Measurements from ENCODE around the gene ADCYAP1R1. TPM values are rescaled to one million over a fixed set of nuclear protein-coding genes. Genes with fewer than 3 reads are reported as not detected.

The ADCYAP1R1 gene
- polyA plus RNA-seq, 3 donors = not detected

- Mint-ChIP-seq H3K4me3 (no peak overlapping the region), H3K27ac (no peak overlapping the region), H3K9me3 (peaks cover 0 to 1% (median 0%) of the 10 kb centered on the region in 7 donors), H3K36me3 (no peaks in the 10 kb centered on the region), H3K4me1 (peaks cover 3% of the 10 kb centered on the region), H3K27me3 (ENCODE audit: low read depth in 3 of 3) (peaks cover 5 to 11% (median 7%) of the 10 kb centered on the region in 3 donors)
- no peak for DNase-seq
- Histone ChIP-seq H3K27me3 (ENCODE audit: control insufficient read depth in 2 of 2, insufficient read depth in 2 of 2, low read length in 2 of 2) (no peaks in the 10 kb centered on the region), H3K9me3 (replicated peaks in 1 of 2; ENCODE audit: control insufficient read depth in 1 of 2, insufficient read depth in 1 of 2, low read length in 2 of 2) (no peaks in the 10 kb centered on the region), H3K4me2 (replicated peaks; ENCODE audit: extremely low read depth, low read length, poor library complexity, severe bottlenecking) (no peak overlapping the region), H3K4me3 (replicated peaks in 1 of 3; ENCODE audit: low read depth in 2 of 3, low read length in 3 of 3) (no peak overlapping the region), H3K36me3 (replicated peaks in 1 of 2; ENCODE audit: control insufficient read depth in 1 of 2, insufficient read depth in 2 of 2, low read length in 2 of 2) (no peaks in the 10 kb centered on the region), H3K27ac (ENCODE audit: low read depth in 1 of 2, low read length in 2 of 2) (no peak overlapping the region), H2AFZ (ENCODE audit: insufficient read depth, low read depth, low read length, poor library complexity, severe bottlenecking) (no peak overlapping the region), H4K20me1 (ENCODE audit: insufficient read depth, low read length) (no peaks in the 10 kb centered on the region), H3K79me2 (ENCODE audit: insufficient read depth, low read length) (no peaks in the 10 kb centered on the region), H3K4me1 (ENCODE audit: control insufficient read depth in 1 of 2, insufficient read depth in 2 of 2, low read length in 2 of 2) (no peaks in the 10 kb centered on the region), H3K9ac (ENCODE audit: insufficient read depth, low read length, poor library complexity, severe bottlenecking) (no peak overlapping the region)
- TF ChIP-seq, protein P1, sequence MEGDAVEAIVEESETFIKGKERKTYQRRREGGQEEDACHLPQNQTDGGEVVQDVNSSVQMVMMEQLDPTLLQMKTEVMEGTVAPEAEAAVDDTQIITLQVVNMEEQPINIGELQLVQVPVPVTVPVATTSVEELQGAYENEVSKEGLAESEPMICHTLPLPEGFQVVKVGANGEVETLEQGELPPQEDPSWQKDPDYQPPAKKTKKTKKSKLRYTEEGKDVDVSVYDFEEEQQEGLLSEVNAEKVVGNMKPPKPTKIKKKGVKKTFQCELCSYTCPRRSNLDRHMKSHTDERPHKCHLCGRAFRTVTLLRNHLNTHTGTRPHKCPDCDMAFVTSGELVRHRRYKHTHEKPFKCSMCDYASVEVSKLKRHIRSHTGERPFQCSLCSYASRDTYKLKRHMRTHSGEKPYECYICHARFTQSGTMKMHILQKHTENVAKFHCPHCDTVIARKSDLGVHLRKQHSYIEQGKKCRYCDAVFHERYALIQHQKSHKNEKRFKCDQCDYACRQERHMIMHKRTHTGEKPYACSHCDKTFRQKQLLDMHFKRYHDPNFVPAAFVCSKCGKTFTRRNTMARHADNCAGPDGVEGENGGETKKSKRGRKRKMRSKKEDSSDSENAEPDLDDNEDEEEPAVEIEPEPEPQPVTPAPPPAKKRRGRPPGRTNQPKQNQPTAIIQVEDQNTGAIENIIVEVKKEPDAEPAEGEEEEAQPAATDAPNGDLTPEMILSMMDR (IDR thresholded peaks at IDR 0.05) = no peak
- no CpG with 5 or more reads among the region's 5 CpGs for WGBS (ENCODE audit: insufficient coverage)
- intact Hi-C loops (cut with micrococcal nuclease) = no loop called here
These were observed 34.4 kb upstream of the ADCYAP1R1 start for GRCh38 chr7:31017721-31018120.

- no peak overlapping the region for H3K27ac ChIP-seq (ENCODE audit: low read depth in 1 of 2, low read length in 2 of 2)
- H4K20me1 ChIP-seq (ENCODE audit: insufficient read depth, low read length) = no peaks in the 10 kb centered on the region
- intact Hi-C loops (cut with micrococcal nuclease) = no loop called here
- no peak overlapping the region for H3K9ac ChIP-seq (ENCODE audit: insufficient read depth, low read length, poor library complexity, severe bottlenecking)
- no peaks in the 10 kb centered on the region for H3K36me3 ChIP-seq (replicated peaks in 1 of 2; ENCODE audit: control insufficient read depth in 1 of 2, insufficient read depth in 2 of 2, low read length in 2 of 2)
- no peaks in the 10 kb centered on the region for H3K4me1 ChIP-seq (ENCODE audit: control insufficient read depth in 1 of 2, insufficient read depth in 2 of 2, low read length in 2 of 2)
- no peak for DNase-seq
- Mint-ChIP-seq H3K4me1 (peaks cover 5% of the 10 kb centered on the region), H3K27me3 (ENCODE audit: low read depth in 3 of 3) (peaks cover 3 to 8% (median 5%) of the 10 kb centered on the region in 3 donors), H3K9me3 (peaks cover 0 to 5% (median 3%) of the 10 kb centered on the region in 7 donors), H3K27ac (peak overlapping the region in 1 of 7 donors; percentile 20), H3K36me3 (no peaks in the 10 kb centered on the region), H3K4me3 (no peak overlapping the region)
- no peaks in the 10 kb centered on the region for H3K27me3 ChIP-seq (ENCODE audit: control insufficient read depth in 2 of 2, insufficient read depth in 2 of 2, low read length in 2 of 2)
- no peak overlapping the region for H3K4me2 ChIP-seq (replicated peaks; ENCODE audit: extremely low read depth, low read length, poor library complexity, severe bottlenecking)
- H2AFZ ChIP-seq (ENCODE audit: insufficient read depth, low read depth, low read length, poor library complexity, severe bottlenecking) = no peak overlapping the region
- no peaks in the 10 kb centered on the region for H3K79me2 ChIP-seq (ENCODE audit: insufficient read depth, low read length)
- no CpG with 5 or more reads among the region's 1 CpG for WGBS (ENCODE audit: insufficient coverage)
- TF ChIP-seq, protein P1 (IDR thresholded peaks at IDR 0.05) = no peak
- no peaks in the 10 kb centered on the region for H3K9me3 ChIP-seq (replicated peaks in 1 of 2; ENCODE audit: control insufficient read depth in 1 of 2, insufficient read depth in 1 of 2, low read length in 2 of 2)
- no peak overlapping the region for H3K4me3 ChIP-seq (replicated peaks in 1 of 3; ENCODE audit: low read depth in 2 of 3, low read length in 3 of 3)
These were observed 32.6 kb upstream of the ADCYAP1R1 start for GRCh38 chr7:31019509-31019908.
